Motor neuron (in vitro differentiated cells): Measurements from ENCODE around the gene AKR1B15. TPM values are rescaled to one million over a fixed set of nuclear protein-coding genes. Genes with fewer than 3 reads are reported as not detected.

Experiments
- total RNA-seq, 8 experiments: library from RNA; unstranded; fragments of 300-600 nt; gene quantifications; 2 replicates each; pipeline versions ENCODE4 v1.2.3 to v1.2.4, GENCODE V29; 2022

The AKR1B15 gene
- total RNA-seq, 8 experiments from 2014 or later: 0.05 to 0.47 (median 0.21) TPM; not detected in 3

Other genes with a start within 250 kb of the AKR1B15 start
- gene SLC35B4, start 232.2 kb upstream of the AKR1B15 start, total RNA-seq: 10 to 100 TPM; 14.3 to 21.6 (median 17.4) TPM
- 100 to 1,000 TPM in 1 of 8 experiments, 10 to 100 TPM in 7; 33.7 to 104 (median 46.1) TPM for gene AKR1B1, start 90.0 kb upstream of the AKR1B15 start, total RNA-seq
- 1 to 10 TPM in 1 of 8 experiments, under 1 TPM in 1, not detected in 6; 0.33 to 1.2 TPM for gene AKR1B10, start 21.5 kb upstream of the AKR1B15 start, total RNA-seq
- 10 to 100 TPM in 7 of 8 experiments, 1 to 10 TPM in 1; 9.2 to 34.4 (median 19.8) TPM for gene BPGM, start 97.7 kb downstream of the AKR1B15 start, total RNA-seq
- 100 to 1,000 TPM in 4 of 8 experiments, 10 to 100 TPM in 3, 1 to 10 TPM in 1; 6.9 to 204 (median 64.7) TPM for gene CALD1, start 230.5 kb downstream of the AKR1B15 start, total RNA-seq